ENCODE results near the gene PITPNM2.

PITPNM2 gene

GRCh38 chr12:123150744-123151456 is at the start of gene PITPNM2:
Gene PITPNM2, minus strand, starts transcription at chr12:123151090. Its CDS starts 116,500 bp downstream, at chr12:123034590.
- peak; percentile 41 for DNase-seq

- no peak for DNase-seq
Observed at GRCh38 chr12:123200414-123200813, 49.5 kb upstream of the PITPNM2 start.

GRCh38 chr12:123199936-123200335 is 49.0 kb upstream of the PITPNM2 start:
- DNase-seq = no peak

DNA sequence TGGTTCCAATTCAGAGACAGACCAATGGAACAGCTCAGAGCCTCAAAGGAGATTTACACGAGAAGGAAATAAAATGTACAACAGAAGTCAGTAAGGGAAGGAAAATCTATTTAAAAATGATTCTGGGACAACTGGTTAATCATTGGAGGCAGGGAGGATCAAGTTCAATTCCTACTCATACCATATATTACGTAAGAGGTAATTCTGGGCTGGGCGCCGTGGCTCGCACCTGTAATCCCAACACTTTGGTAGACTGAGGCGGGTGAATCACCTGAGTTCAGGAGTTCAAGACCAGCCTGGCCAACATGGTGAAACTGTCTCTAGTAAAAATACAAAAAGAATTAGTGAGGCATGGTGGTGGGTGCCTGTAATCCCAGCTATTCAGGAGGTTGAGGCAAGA is 36.7 kb upstream of the PITPNM2 start:
- DNase-seq = no peak

GRCh38 chr12:123180171-123180570 is 29.3 kb upstream of the PITPNM2 start:
- DNase-seq = no peak

DNA sequence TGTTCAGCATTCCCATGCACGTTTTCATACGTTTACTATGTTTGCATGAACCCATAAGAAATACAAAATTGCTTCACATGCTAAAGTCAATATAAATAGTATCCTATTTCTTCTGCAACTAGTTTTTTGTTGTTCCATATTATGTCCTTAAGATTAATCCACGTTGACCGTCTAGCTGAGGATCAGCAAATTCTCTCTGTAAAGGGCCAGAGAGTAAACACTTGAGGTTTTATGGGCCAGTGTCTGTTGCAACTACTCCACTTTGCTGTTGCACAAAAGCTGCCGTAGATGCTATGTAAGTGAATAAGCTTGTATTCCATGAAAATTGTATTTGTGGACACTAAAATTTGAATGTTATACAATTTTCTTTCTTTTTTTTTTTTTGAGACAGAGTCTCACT is 21.1 kb upstream of the PITPNM2 start:
- no peak for DNase-seq

DNA sequence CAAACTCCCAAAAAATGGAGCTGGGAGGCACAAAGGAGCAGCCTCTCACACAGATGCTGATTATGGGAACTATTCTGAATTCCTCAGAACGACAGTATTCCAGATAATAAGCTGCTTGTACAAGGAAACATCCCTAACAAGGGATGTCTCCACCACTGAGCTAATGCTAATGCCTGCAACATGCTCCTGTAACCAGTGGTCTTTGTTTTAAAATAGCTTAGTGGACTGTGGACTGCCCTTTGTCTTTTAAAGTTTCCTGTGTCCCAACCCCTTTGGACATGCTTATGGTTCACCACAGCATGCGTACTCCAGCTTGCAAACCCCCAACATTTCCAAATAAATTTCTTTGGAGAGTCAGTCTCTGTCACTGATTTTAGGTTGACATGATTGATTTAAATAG is 16.4 kb upstream of the PITPNM2 start:
- DNase-seq = no peak

DNA sequence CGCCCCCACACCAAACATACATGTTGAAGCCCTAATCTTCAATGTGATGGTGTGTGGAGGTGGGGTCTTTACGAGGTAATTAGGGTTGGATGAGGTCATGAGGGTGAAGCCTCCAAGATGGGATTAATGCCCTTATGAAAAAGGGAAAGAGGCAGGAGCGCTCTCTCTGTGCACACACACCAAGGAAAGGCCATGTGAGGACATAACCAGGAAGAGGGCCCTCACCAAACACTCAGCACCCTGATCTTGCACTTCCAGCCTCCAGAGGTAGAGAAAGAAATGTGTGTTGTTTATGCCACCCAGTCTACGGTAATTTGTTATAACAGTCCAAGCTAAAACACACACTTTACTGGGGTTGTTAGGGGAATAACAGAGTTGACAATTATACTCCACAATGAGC is 14.6 kb upstream of the PITPNM2 start:
- DNase-seq = no peak

- no peak for DNase-seq
Observed at GRCh38 chr12:123164710-123165261, 13.9 kb upstream of the PITPNM2 start.

DNA sequence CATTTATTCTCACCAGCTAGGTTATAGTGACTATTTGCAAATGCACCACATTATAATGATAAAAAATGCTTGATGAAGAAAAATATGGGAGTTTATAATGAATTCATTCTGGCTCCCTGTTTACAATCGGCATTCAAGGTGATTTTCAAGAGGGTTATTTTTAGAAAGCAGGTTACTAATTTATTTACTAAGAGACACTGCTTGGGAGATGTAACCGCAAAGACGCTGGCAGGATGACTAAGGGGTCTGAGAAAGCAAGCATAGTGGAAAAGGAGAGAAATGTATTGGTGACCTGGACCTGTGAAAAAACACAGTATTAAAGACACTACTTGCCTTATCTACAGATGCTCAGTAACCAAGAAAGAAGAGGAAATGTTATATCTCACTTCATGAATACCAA is 13.3 kb upstream of the PITPNM2 start:
- DNase-seq = no peak

- no peak for DNase-seq
Observed at GRCh38 chr12:123163227-123163626, 12.3 kb upstream of the PITPNM2 start.

- no peak for DNase-seq
Observed at GRCh38 chr12:123160801-123161487, 10.1 kb upstream of the PITPNM2 start.

GRCh38 chr12:123153906-123154305 is 3.0 kb upstream of the PITPNM2 start:
- no peak for DNase-seq

GRCh38 chr12:123152833-123153232 is 1.9 kb upstream of the PITPNM2 start:
- no peak for DNase-seq

GRCh38 chr12:123151457-123152454 is 866 bp upstream of the PITPNM2 start:
- peak; percentile 20 for DNase-seq

GRCh38 chr12:123150275-123150743 is 581 bp downstream of the PITPNM2 start:
- no peak for DNase-seq

DNA sequence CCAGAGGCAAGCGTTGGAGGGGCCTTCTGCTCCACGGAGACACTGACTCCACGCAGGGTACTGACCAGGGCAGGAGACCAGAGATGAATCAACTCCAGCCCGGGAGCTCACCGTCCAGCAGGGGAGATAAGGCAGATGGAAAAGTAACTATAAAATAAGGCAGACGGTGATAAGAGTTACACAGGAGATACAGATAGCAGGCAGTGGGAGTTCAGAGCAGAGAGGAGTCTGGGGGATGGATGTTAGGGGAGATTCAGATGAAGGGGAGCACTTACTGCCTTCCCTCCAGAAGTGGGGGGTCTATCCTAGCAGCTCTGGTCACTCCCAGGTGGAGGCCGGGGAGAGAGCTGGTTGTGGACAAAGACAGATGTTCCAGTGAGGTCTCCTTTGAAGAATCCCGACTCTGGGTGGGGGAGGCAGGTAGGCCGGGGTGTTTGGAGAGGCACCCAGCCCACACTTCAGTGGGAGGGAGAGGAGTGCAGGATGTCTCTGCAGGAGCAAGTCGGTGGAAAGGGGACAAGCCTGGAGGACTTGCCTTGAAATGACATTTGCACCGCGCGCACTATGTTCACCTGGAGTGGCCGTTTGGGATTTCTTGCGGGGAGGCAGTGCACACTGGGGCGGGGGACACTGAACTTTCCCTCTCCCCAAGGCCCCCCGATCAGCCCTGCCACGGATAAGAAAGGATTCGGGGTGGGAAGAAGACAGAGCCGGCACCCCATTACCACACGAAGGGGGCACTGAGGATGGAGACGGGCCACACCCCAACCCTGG is 1.2 kb downstream of the PITPNM2 start:
- no peak for DNase-seq

GRCh38 chr12:123149088-123149487 is 1.8 kb downstream of the PITPNM2 start:
- no peak for DNase-seq

- DNase-seq = no peak
Observed at GRCh38 chr12:123148655-123149054, 2.2 kb downstream of the PITPNM2 start.

DNA sequence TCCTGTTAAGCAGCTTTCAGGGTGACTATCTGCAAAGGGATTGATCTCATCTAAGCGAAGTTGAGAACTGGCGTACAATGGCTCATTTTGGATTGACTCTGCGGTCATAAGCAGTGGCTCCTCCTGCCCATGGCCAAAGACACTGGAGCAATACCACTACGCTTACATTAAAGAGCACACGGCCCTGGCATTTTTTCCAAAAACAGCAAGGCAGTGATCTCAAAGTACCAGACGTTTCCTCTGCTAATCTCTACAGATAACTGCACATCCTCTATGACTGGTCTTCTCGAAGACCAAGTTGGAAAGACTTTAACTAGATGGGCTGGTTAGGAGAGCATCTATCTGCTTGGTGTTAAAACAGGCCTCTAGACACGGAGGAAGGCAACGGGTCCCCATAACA is 2.7 kb downstream of the PITPNM2 start:
- DNase-seq = no peak

DNA sequence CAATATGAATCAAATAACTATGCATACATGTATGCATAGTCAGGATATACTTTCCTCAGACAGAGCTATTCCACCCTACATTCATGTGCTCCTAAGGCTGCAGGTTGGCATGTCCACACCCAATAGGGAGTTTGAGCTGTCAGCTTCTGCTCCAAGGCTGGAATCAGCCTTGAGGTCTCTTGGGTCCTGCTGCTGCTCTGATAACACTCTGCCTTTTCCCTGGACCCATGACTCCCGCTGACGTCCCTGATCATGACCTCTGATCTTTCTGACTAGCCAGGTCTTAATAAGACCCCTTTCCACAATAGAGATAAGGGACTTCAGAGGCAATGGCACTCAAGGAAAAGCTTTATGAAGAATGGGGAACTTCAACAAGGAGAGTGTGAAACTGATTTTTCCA is 5.7 kb downstream of the PITPNM2 start:
- no peak for DNase-seq
